K562 (cell line): Measurements from ENCODE around the gene XPO1. TPM values are rescaled to one million over a fixed set of nuclear protein-coding genes. Genes with fewer than 3 reads are reported as not detected.

Experiments used
- ATAC-seq: fragments of 200-7000 bp; cut with Tn5 transposase; 3 replicates; pipeline ENCODE4 v1.9.1; 2020; ENCODE audit warnings: moderate library complexity
- BruUV-seq: library from RNA; stranded (reverse); fragments of 400-500 nt; replicated peaks from 2 replicates; lab custom pipeline; 2021; lab: Mats Ljungman, UMichigan
- CTCF ChIA-PET: fragments of 300-600 bp; formaldehyde crosslinking; extraction: SDS; loops from one replicate; lab custom pipeline; 2021; ENCODE audit warnings: low intra/inter-chr PET ratio; lab: Yijun Ruan, JAX
- POLR2A ChIA-PET: fragments of 300-600, 350-650 bp; sonication (Branson Sonifier 250); formaldehyde crosslinking; extraction: SDS; loops from one replicate; lab custom pipeline; 2021; ENCODE audit warnings: antibody characterized with exemption, inconsistent platforms; lab: Yijun Ruan, JAX
- DNase-seq, 4 experiments: peaks; one replicate each; pipeline versions ENCODE4 v3.0.0 to v3.0.0-alpha.2; 2011 to 2018; ENCODE audit warnings: low spot score in 3 of 4, mixed read lengths in 3 of 4; ENCODE audit errors: extremely low read depth in 1 of 4
- FAIRE-seq: peaks from 2 replicates; lab custom pipeline; 2011; peaks lifted over from hg19 to GRCh38; lab: Jason Lieb, UNC
- H2AFZ ChIP-seq: 2 replicates; pipeline ENCODE4 v1.6.0; 2011; ENCODE audit warnings: low read depth, low read length, control low read depth, inconsistent platforms
- H3K27ac ChIP-seq: fragments of 200-600 bp; 3 replicates; pipeline ENCODE4 v1.8.0; 2011; ENCODE audit warnings: low read depth, mild to moderate bottlenecking, control low read depth, inconsistent platforms, low read length, moderate library complexity, mixed read lengths; ENCODE audit errors: extremely low read depth
- H3K27me3 ChIP-seq, 2 experiments: fragments of 300-600 bp in 1 of 2; 2 replicates in 1 of 2; 3 replicates in 1 of 2; pipeline versions ENCODE4 v1.6.0 to v1.8.0; 2011; ENCODE audit warnings: inconsistent platforms in 2 of 2, low read length in 2 of 2, mild to moderate bottlenecking in 1 of 2, mixed read lengths in 1 of 2, moderate library complexity in 1 of 2; ENCODE audit not compliant: control insufficient read depth in 2 of 2, insufficient read depth in 2 of 2
- H3K36me3 ChIP-seq: fragments of 300-600 bp; 3 replicates; pipeline ENCODE4 v1.8.0; 2011; ENCODE audit warnings: mild to moderate bottlenecking, low read length, inconsistent platforms; ENCODE audit not compliant: control insufficient read depth, insufficient read depth
- H3K4me1 ChIP-seq, 2 experiments: fragments of 200-600 bp in 1 of 2; replicated peaks in 1 of 2; 2 replicates in 1 of 2; 3 replicates in 1 of 2; pipeline versions ENCODE4 v1.5.1 to v1.8.0; 2011; ENCODE audit warnings: inconsistent platforms in 2 of 2, low read length in 2 of 2, mild to moderate bottlenecking in 1 of 2, mixed read lengths in 1 of 2, moderate library complexity in 1 of 2; ENCODE audit not compliant: control insufficient read depth in 2 of 2, insufficient read depth in 2 of 2
- H3K4me2 ChIP-seq: 2 replicates; pipeline ENCODE4 v1.6.1; 2011; ENCODE audit warnings: low read length, control low read depth, inconsistent platforms, mixed read lengths; ENCODE audit not compliant: insufficient read depth
- H3K4me3 ChIP-seq: fragments of 200-600 bp; sonication (generic), shearing (Covaris generic); 2 replicates; pipeline ENCODE4 v1.5.1; 2016; ENCODE audit warnings: control low read depth, inconsistent platforms
- H3K79me2 ChIP-seq: fragments of 200-600 bp; 3 replicates; pipeline ENCODE4 v1.8.0; 2011; ENCODE audit warnings: low read length, inconsistent platforms; ENCODE audit not compliant: control insufficient read depth, insufficient read depth
- H3K9ac ChIP-seq, 2 experiments: 2 replicates each; pipeline versions ENCODE4 v1.6.0 to v1.6.1; 2011; ENCODE audit warnings: low read depth in 2 of 2, low read length in 2 of 2, control low read depth in 1 of 2, inconsistent platforms in 1 of 2, mild to moderate bottlenecking in 1 of 2, mixed read lengths in 1 of 2; ENCODE audit not compliant: insufficient read depth in 1 of 2
- H3K9me1 ChIP-seq: one replicate; pipeline ENCODE4 v1.6.0; 2011; ENCODE audit warnings: inconsistent platforms, mild to moderate bottlenecking, low read length, moderate library complexity; ENCODE audit not compliant: control insufficient read depth, insufficient read depth
- H3K9me3 ChIP-seq: replicated peaks from 2 replicates; pipeline ENCODE4 v1.5.1; 2011; ENCODE audit warnings: low read depth, low read length, inconsistent platforms; ENCODE audit not compliant: control insufficient read depth, insufficient read depth
- H4K20me1 ChIP-seq: replicated peaks from 2 replicates; pipeline ENCODE4 v1.6.1; 2011; ENCODE audit warnings: low read length, inconsistent platforms, mixed read lengths; ENCODE audit not compliant: control insufficient read depth, insufficient read depth
- C11orf30 ChIP-seq: fragments of 450-650 bp; IDR thresholded peaks from 2 replicates; pipeline ENCODE4 v1.6.1; 2016; ENCODE audit warnings: low read depth, mild to moderate bottlenecking
- ESRRB ChIP-seq: fragments of 250-450 bp; sonication (Bioruptor Pico); IDR thresholded peaks from 2 replicates; pipeline ENCODE4 v1.5.0; 2020; ENCODE audit warnings: mild to moderate bottlenecking, moderate library complexity, borderline replicate concordance
- GTF2F1 ChIP-seq: IDR thresholded peaks from 2 replicates; pipeline ENCODE4 v1.6.1; 2011; ENCODE audit warnings: low read depth, low read length, improper control_type of control experiment
- HDAC1 ChIP-seq, 2 experiments: fragments of 450-650 bp; IDR thresholded peaks; 2 replicates each; pipeline ENCODE4 v1.6.1; 2016 to 2017; ENCODE audit warnings: inconsistent platforms in 1 of 2, mild to moderate bottlenecking in 1 of 2, moderate library complexity in 1 of 2
- MAFF ChIP-seq: IDR thresholded peaks from 2 replicates; pipeline ENCODE4 v1.6.1; 2012; ENCODE audit warnings: low read length, improper control_type of control experiment
- MAFG ChIP-seq: fragments of 450-650 bp; conservative IDR thresholded peaks from 2 replicates; pipeline ENCODE4 v1.6.1; 2016; ENCODE audit warnings: missing genetic modification characterization, missing compliant biosample characterization
- MAFK ChIP-seq: IDR thresholded peaks from 2 replicates; pipeline ENCODE4 v1.6.1; 2011; ENCODE audit warnings: low read length, improper control_type of control experiment
- NR2C1 ChIP-seq, 2 experiments: fragments of 450-650 bp; IDR thresholded peaks; 2 replicates each; pipeline ENCODE4 v1.6.1; 2017; ENCODE audit warnings: mild to moderate bottlenecking in 2 of 2, antibody characterized with exemption in 1 of 2, inconsistent platforms in 1 of 2, missing compliant biosample characterization in 1 of 2, missing genetic modification characterization in 1 of 2
- ZNF316 ChIP-seq: fragments of 450-650 bp; IDR thresholded peaks from 2 replicates; pipeline ENCODE4 v1.6.1; 2016
- WGBS: fragments of 100-300 bp; shearing (Covaris generic); methylation state at CpG from one replicate; pipeline ENCODE4 v1.1.6; 2016; ENCODE audit warnings: low coverage, mixed read lengths; ENCODE audit not compliant: insufficient coverage; ENCODE audit errors: missing lambda C conversion rate; 5-methylcytosine and 5-hydroxymethylcytosine counted together
- in situ Hi-C: fragments of 300-500 bp; cut with MboI; formaldehyde crosslinking; loops from 4 replicates; pipeline ENCODE4 v1.15.0; 2018; ENCODE audit warnings: inconsistent platforms, mixed read lengths
- intact Hi-C: fragments of 100-400 bp; cut with micrococcal nuclease; formaldehyde crosslinking; loops from 2 replicates; pipeline ENCODE4 v1.14.2; 2022
- polyA plus RNA-seq, 8 experiments: library from polyadenylated mRNA; depleted of rRNA in 4 of 8; stranded (reverse) in 5 of 8; unstranded in 3 of 8; fragments of >200 nt; fragmentation: Nextera tagmentation in 2 of 8; fragmentation: Illumina TruSeq in 1 of 8; extraction: Ambion mirVana in 2 of 8; extraction: Trizol in 1 of 8; gene quantifications; 2 replicates each; pipeline versions ENCODE4 v1.2.1 to v1.2.3, GENCODE V29; 2011 to 2014; ENCODE audit warnings: inconsistent platforms in 1 of 8, missing spikeins in 1 of 8
- total RNA-seq, 7 experiments: library from RNA; depleted of rRNA in 6 of 7; stranded (reverse); fragments of >200 nt in 6 of 7; fragmentation: Illumina TruSeq in 2 of 7; extraction: Trizol in 2 of 7; gene quantifications; 2 replicates each; pipeline versions ENCODE4 v1.2.1 to v1.2.3, GENCODE V29; 2011 to 2021; ENCODE audit warnings: low replicate concordance in 1 of 7
- TF ChIP-seq, protein P1 (sequence below): fragments of 250-450 bp; sonication (Bioruptor Pico); IDR thresholded peaks from 2 replicates; pipeline ENCODE4 v1.8.0; 2022; ENCODE audit warnings: inconsistent platforms

The XPO1 gene
- total and polyA plus RNA-seq, 9 of the 15 experiments (the other 6 are each of a cell fraction or from before 2014, with no cell fraction given) = 86.2 to 307 (median 216) TPM

DNA sequence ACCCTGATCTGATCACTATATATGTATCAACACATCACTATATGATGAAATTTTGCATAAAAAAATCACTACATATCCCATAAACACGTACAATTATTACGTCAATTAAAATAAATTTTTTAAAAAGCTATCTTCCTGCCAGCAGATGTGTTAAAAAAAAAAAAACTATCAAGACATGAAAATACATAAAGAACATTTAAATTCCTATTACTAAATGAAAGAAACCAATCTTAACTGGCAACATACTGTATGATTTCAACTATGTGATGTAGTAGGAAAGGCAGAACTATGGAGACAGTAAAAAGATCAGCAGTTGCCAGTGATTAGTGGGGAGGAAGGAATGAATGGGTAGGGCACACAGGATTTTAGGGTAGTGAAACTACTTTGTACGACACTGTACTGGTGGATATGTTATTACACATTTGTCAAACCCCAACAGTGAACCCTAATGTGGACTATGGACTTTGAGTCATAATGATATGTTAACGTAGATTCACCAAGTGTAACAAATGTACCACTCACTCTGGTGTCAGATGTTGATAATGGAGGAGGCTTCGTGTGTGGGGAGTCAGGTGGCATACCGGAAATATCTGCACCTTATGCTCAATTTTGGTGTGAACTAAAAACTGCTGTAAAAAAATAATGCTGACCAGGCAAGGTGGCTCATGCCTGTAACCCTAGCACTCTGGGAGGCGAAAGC, 94.7 kb downstream of the XPO1 start:
- H3K4me2 ChIP-seq = no peak overlapping the region
- intact Hi-C loops (no loop called here), in situ Hi-C loops (no loop called here)
- ChIA-PET CTCF (interaction anchor here (0.6 kb wide), 1 partner anchor 192 kb away, joined by 4 read pairs; no protein-coding TSS in a partner anchor), POLR2A (no interaction called here)
- H3K9me1 ChIP-seq = peaks cover 11% of the 10 kb centered on the region
- H3K79me2 ChIP-seq = peaks cover 99% of the 10 kb centered on the region
- peaks cover 9 to 16% of the 10 kb centered on the region in 2 experiments; a peak in 4 of 5 replicates for H3K4me1 ChIP-seq
- no peak for ATAC-seq
- H3K4me3 ChIP-seq = no peak overlapping the region
- no peak for DNase-seq
- H3K27ac ChIP-seq = no peak overlapping the region
- WGBS = 83% methylated on average over 7 of the region's 7 CpGs
- no peak overlapping the region for H2AFZ ChIP-seq
- peaks cover 26% of the 10 kb centered on the region for H4K20me1 ChIP-seq
- TF ChIP-seq C11orf30 = peak; percentile 64
- TF ChIP-seq GTF2F1 = no peak
- peak; percentile 34; the same call in 1 of the 2 replicates for TF ChIP-seq MAFF
- no peak for TF ChIP-seq NR2C1 (IDR thresholded peaks at IDR 0.05)
- TF ChIP-seq NR2C1 (tag; IDR thresholded peaks at IDR 0.05) = no peak
- TF ChIP-seq MAFK = peak; percentile 19; the same call in 1 of the 2 replicates
- TF ChIP-seq, protein P1, sequence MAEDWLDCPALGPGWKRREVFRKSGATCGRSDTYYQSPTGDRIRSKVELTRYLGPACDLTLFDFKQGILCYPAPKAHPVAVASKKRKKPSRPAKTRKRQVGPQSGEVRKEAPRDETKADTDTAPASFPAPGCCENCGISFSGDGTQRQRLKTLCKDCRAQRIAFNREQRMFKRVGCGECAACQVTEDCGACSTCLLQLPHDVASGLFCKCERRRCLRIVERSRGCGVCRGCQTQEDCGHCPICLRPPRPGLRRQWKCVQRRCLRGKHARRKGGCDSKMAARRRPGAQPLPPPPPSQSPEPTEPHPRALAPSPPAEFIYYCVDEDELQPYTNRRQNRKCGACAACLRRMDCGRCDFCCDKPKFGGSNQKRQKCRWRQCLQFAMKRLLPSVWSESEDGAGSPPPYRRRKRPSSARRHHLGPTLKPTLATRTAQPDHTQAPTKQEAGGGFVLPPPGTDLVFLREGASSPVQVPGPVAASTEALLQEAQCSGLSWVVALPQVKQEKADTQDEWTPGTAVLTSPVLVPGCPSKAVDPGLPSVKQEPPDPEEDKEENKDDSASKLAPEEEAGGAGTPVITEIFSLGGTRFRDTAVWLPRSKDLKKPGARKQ (CRISPR knock-in tag) = 0 out of 2 replicates have a peak, but pooled peaks have one; percentile 24
- TF ChIP-seq ZNF316 = peak; percentile 81
- no peak for TF ChIP-seq HDAC1 (IDR thresholded peaks at IDR 0.05)
- 0 out of 2 replicates have a peak, but pooled peaks have one; percentile 36 for TF ChIP-seq MAFG (tag)
- no peak for TF ChIP-seq ESRRB (CRISPR knock-in tag)
- TF ChIP-seq, all 486 proteins: peak for 6
- Histone ChIP-seq H3K9me3 (peaks cover 3% of the 10 kb centered on the region), H3K36me3 (peaks cover 12% of the 10 kb centered on the region; the same call in 2 of the 3 replicates), H3K9ac (no peak overlapping the region), H3K27me3 (no peaks in the 10 kb centered on the region)
- no peak for FAIRE-seq
- no TSS peak for BruUV-seq
